ENCODE measurements around the gene SWAP70.

DNA sequence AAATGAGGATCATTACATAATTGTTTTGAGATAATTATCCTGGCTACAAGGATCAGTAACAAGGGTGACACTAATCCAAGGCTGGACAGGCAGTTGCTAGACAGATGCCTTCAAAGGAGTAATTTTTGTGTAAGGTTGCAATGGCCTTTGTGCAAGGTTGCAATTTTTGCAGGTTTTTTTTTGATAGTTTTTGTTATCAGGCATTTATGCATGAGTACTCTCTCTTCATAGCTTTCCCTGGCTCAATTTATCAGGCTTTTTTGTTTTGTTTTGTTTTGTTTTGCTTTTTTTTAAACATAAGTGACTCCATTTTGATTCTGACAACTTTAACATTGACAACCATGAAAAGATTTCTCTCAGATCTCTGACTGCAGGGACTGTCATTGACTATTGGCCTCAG is 110.2 kb downstream of the SWAP70 start:
- TF ChIP-seq EZH2 (IDR thresholded peaks at IDR 0.05; ENCODE audit: low read depth, unreplicated experiment) (no peak), ZNF462 (CRISPR knock-in tag; IDR thresholded peaks at IDR 0.05) (no peak)
- TF ChIP-seq, protein P1, sequence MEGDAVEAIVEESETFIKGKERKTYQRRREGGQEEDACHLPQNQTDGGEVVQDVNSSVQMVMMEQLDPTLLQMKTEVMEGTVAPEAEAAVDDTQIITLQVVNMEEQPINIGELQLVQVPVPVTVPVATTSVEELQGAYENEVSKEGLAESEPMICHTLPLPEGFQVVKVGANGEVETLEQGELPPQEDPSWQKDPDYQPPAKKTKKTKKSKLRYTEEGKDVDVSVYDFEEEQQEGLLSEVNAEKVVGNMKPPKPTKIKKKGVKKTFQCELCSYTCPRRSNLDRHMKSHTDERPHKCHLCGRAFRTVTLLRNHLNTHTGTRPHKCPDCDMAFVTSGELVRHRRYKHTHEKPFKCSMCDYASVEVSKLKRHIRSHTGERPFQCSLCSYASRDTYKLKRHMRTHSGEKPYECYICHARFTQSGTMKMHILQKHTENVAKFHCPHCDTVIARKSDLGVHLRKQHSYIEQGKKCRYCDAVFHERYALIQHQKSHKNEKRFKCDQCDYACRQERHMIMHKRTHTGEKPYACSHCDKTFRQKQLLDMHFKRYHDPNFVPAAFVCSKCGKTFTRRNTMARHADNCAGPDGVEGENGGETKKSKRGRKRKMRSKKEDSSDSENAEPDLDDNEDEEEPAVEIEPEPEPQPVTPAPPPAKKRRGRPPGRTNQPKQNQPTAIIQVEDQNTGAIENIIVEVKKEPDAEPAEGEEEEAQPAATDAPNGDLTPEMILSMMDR (conservative IDR thresholded peaks at IDR 0.05; ENCODE audit: low read depth in 2 of 2), result no peak
